ENCODE data around the gene SMIM30. TPM values are rescaled to one million over a fixed set of nuclear protein-coding genes. Genes with fewer than 3 reads are reported as not detected.
"Not testable (repeated sequence)": the region's sequence is repeated elsewhere in the genome, so short reads cannot be mapped to it uniquely, and the experiment has no call there.

SMIM30 gene
- total RNA-seq, 4 donors from 2014 or later = 36.2 to 53.1 (median 44.0) TPM

DNA sequence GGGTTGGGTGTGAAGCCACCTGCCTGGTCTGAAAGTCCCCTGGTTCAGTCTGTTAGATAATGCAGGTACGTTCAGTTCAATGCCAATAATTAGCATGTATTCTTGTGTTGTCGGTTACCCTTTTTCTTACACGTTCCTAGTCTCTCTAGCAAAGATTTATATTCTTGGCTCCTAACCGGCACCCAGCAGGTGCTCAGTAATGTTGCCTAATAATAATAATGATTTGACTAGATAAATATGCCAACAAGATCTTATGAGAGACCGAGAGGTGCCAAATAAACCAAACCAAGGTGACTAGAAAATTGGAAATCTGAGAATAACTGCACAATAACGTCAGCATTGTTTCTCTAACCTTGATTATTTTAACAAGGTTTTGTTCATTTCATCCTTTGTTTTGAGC lies 1.1 kb upstream of the SMIM30 start:
- no peaks in the 10 kb centered on the region for H3K9me3 ChIP-seq
- no peak overlapping the region for H3K27ac ChIP-seq
- peaks cover 0 to 8% of the 10 kb centered on the region in 2 donors for H3K36me3 ChIP-seq
- no peaks in the 10 kb centered on the region for H3K27me3 ChIP-seq
- ATAC-seq = no peak
- WGBS, 2 donors (ENCODE audit: low coverage in 1 of 2) = 72 to 96% methylated on average over 4 to 5 of the region's 6 CpGs
- peaks cover 0 to 13% (median 3%) of the 10 kb centered on the region in 3 donors for H3K4me1 ChIP-seq
- no peak overlapping the region for H3K4me3 ChIP-seq
- TF ChIP-seq POLR2A (IDR thresholded peaks at IDR 0.05) (no peak), EP300 (IDR thresholded peaks at IDR 0.05) (no peak), POLR2AphosphoS5 (IDR thresholded peaks at IDR 0.05) (no peak)
- TF ChIP-seq, protein P1, sequence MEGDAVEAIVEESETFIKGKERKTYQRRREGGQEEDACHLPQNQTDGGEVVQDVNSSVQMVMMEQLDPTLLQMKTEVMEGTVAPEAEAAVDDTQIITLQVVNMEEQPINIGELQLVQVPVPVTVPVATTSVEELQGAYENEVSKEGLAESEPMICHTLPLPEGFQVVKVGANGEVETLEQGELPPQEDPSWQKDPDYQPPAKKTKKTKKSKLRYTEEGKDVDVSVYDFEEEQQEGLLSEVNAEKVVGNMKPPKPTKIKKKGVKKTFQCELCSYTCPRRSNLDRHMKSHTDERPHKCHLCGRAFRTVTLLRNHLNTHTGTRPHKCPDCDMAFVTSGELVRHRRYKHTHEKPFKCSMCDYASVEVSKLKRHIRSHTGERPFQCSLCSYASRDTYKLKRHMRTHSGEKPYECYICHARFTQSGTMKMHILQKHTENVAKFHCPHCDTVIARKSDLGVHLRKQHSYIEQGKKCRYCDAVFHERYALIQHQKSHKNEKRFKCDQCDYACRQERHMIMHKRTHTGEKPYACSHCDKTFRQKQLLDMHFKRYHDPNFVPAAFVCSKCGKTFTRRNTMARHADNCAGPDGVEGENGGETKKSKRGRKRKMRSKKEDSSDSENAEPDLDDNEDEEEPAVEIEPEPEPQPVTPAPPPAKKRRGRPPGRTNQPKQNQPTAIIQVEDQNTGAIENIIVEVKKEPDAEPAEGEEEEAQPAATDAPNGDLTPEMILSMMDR (IDR thresholded peaks at IDR 0.05) = no peak

DNA sequence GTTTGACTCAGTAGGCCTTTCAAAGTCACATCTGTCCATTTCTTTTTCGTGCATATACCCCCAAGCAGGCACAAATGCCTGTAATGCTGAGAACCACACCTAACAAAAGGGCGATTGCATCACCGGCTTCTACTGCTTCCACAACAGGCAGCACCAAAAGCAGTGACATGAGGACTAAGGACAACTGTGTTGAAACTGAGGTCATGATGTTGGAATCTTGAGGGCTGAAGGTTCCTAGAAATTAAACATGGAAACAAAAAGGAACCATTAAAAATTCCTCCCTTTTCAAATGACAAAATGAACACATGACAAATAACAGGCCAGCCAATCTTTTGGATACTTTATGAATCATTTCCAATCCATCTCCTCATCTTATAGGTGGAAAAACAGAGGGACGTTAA lies 980 bp downstream of the SMIM30 start:
- H3K9me3 ChIP-seq, H3K27ac ChIP-seq, H3K27me3 ChIP-seq, ATAC-seq: not testable (repeated sequence)
- H3K4me1 ChIP-seq = peaks cover 0 to 13% (median 3%) of the 10 kb centered on the region in 3 donors
- peaks cover 0 to 18% of the 10 kb centered on the region in 2 donors for H3K36me3 ChIP-seq
- H3K4me3 ChIP-seq = peak overlapping the region in 1 of 2 donors; percentile 55
- 77 to 81% methylated on average over 3 to 4 of the region's 4 CpGs for WGBS, 2 donors (ENCODE audit: low coverage in 1 of 2)

DNA sequence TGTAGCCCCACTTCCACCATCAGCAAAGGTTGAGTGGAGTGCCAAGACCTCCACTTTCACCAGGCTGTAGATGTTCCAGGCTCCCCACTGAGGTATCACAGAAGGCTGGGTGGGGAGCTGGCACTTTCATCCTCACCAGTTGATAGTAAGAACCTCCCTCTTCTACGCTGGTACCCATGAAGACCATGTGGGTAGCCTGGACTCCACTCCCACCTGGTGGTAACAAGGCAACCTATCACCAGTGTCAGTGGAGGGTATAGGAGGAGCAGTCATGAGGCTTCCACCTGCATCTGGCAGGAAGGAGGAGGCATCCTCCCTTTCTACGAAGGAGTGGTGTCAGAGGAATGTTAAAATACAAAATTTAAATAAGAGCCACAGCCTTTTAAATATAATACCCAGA lies 4.4 kb downstream of the SMIM30 start:
- peaks cover 0 to 11% (median 3%) of the 10 kb centered on the region in 3 donors for H3K4me1 ChIP-seq
- no peak for ATAC-seq
- H3K9me3 ChIP-seq = no peaks in the 10 kb centered on the region
- H3K27ac ChIP-seq = no peak overlapping the region
- no peak for TF ChIP-seq EP300 (IDR thresholded peaks at IDR 0.05)
- TF ChIP-seq, protein P1 (IDR thresholded peaks at IDR 0.05) = no peak
- TF ChIP-seq POLR2AphosphoS5 (IDR thresholded peaks at IDR 0.05) = no peak
- TF ChIP-seq POLR2A (IDR thresholded peaks at IDR 0.05) = no peak
- H3K4me3 ChIP-seq = no peak overlapping the region
- peaks cover 0 to 18% of the 10 kb centered on the region in 2 donors for H3K36me3 ChIP-seq
- WGBS, 2 donors (ENCODE audit: low coverage in 1 of 2) = 92% methylated on average over 2 of the region's 2 CpGs; no CpG with 5 or more reads in 1 of the 2 donors
- H3K27me3 ChIP-seq = no peaks in the 10 kb centered on the region

- no peak for TF ChIP-seq POLR2AphosphoS5 (IDR thresholded peaks at IDR 0.05)
- TF ChIP-seq, protein P1 (IDR thresholded peaks at IDR 0.05) = no peak
- TF ChIP-seq EP300 (IDR thresholded peaks at IDR 0.05) = no peak
- TF ChIP-seq POLR2A (IDR thresholded peaks at IDR 0.05) = no peak
- Histone ChIP-seq H3K27ac (no peak overlapping the region), H3K4me1 (no peaks in the 10 kb centered on the region), H3K27me3 (no peaks in the 10 kb centered on the region), H3K4me3 (no peak overlapping the region), H3K36me3 (peaks cover 0 to 10% of the 10 kb centered on the region in 2 donors), H3K9me3 (no peaks in the 10 kb centered on the region)
- 33 to 80% methylated on average over 1 of the region's 1 CpG for WGBS, 2 donors (ENCODE audit: low coverage in 1 of 2)
- ATAC-seq = no peak
Measured at GRCh38 chr7:113109718-113110117, 8.6 kb downstream of the SMIM30 start.

- Histone ChIP-seq H3K9me3 (no peaks in the 10 kb centered on the region), H3K4me1 (no peaks in the 10 kb centered on the region), H3K4me3 (no peak overlapping the region), H3K36me3 (no peaks in the 10 kb centered on the region), H3K27me3 (no peaks in the 10 kb centered on the region), H3K27ac (no peak overlapping the region)
- 31% methylated on average over 5 of the region's 5 CpGs for WGBS, 2 donors (ENCODE audit: low coverage in 1 of 2)
- no peak for ATAC-seq
- TF ChIP-seq POLR2AphosphoS5 (IDR thresholded peaks at IDR 0.05) = no peak
- no peak for TF ChIP-seq EP300 (IDR thresholded peaks at IDR 0.05)
- TF ChIP-seq, protein P1 (IDR thresholded peaks at IDR 0.05) = no peak
Measured at GRCh38 chr7:113100121-113100603, 18.2 kb downstream of the SMIM30 start.

Measured in gastroesophageal sphincter (tissue), 4 donors.